ENCODE data around the gene ZSCAN5B. TPM values are rescaled to one million over a fixed set of nuclear protein-coding genes. Genes with fewer than 3 reads are reported as not detected.
"Not testable (repeated sequence)": the region's sequence is repeated elsewhere in the genome, so short reads cannot be mapped to it uniquely, and the experiment has no call there.

ZSCAN5B gene
- total and polyA plus RNA-seq, 8 donors = 0.14 to 0.22 (median 0.21) TPM; not detected in 4

DNA sequence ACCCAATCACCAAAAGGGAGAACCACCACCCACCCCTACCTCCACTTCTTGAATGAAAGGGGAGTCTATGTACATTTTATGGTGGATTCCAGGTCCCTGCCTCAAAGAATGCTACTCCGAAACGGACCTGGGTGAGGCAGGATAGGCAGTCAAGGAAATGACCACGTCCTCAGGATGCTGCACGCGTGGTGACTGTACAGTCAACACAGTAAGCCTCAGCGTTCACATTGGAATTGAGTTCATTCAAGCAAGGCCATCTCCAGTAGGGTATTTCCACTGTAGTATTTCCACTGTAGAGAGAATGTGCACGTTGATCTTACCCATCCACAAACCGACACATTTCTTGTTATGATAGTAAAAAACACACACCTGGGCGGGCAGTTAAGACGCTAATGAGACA lies 21.4 kb upstream of the ZSCAN5B start:
- no peak overlapping the region for H3K27ac ChIP-seq
- H3K4me3 ChIP-seq = no peak overlapping the region
- peaks cover 0 to 25% of the 10 kb centered on the region in 2 donors for H3K36me3 ChIP-seq
- H3K27me3 ChIP-seq = peaks cover 0 to 48% of the 10 kb centered on the region in 2 donors
- ATAC-seq (no peak), DNase-seq (no peak)
- intact Hi-C loops (cut with DNase I) = no loop called here
- no peak for TF ChIP-seq CTCF (IDR thresholded peaks at IDR 0.05)
- peaks cover 6 to 10% of the 10 kb centered on the region in 2 donors for H3K4me1 ChIP-seq
- H3K9me3 ChIP-seq = no peaks in the 10 kb centered on the region

DNA sequence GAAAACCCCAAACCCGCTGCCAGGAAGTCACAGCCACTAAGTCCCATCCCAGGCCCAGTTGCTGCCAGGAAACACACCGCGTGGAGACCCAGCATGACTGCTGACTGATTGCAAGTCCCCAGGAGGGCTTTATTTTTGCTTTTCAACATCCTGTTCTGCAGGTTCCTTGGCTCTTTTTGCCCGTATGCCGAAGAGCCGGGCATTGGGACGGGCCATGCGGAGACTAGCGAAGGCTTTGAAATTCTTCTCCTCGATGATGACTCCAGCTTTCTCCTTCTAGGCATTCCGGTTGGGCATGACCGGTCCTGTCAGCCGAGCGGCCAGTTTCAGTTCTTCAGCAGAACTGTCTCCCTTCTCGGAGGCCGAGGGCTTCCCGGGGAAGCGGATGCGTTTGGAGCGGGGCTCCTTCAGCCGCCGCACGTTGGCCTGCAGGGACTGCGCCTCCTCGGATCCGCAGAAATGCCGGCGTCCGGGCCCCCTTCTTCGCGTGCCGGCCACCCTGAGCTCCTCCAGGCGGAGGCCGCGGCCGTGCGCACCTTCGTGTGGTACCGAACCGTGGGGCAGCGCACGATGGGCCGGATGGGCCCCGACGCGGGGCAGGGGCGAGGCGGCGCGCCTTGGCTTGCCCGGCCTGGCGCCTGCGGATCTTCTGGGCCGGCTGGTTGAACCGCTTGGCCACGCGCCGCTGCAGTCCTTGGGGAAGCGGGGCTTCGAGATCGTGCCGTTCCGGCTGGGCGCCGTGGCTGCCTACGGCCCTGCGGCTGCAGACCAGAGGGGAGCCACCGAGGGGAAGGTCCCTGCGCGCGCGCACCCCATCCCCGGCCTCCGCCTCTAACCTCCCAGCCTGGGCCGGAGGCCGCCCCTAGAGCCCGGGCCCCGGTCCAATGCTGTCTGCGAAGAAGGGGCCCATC lies 19.7 kb upstream of the ZSCAN5B start:
- no peaks in the 10 kb centered on the region for H3K9me3 ChIP-seq
- ATAC-seq (peak; percentile 19), DNase-seq (peak in 2 of 4 donors; percentile 13 to 16)
- TF ChIP-seq CTCF (IDR thresholded peaks at IDR 0.05) = no peak
- peaks cover 0 to 61% of the 10 kb centered on the region in 2 donors for H3K27me3 ChIP-seq
- H3K4me1 ChIP-seq = peaks cover 6 to 10% of the 10 kb centered on the region in 2 donors
- peak overlapping the region; percentile 14 to 26 for H3K4me3 ChIP-seq
- H3K36me3 ChIP-seq = peaks cover 0 to 12% of the 10 kb centered on the region in 2 donors
- intact Hi-C loops (cut with DNase I) = no loop called here
- no peak overlapping the region for H3K27ac ChIP-seq

GRCh38 chr19:56211718-56212117 lies 14.1 kb upstream of the ZSCAN5B start:
- intact Hi-C loops (cut with DNase I) = no loop called here
- DNase-seq (no peak), ATAC-seq (no peak)
- H3K27me3 ChIP-seq = peaks cover 0 to 39% of the 10 kb centered on the region in 2 donors
- H3K9me3 ChIP-seq = no peaks in the 10 kb centered on the region
- H3K27ac ChIP-seq = no peak overlapping the region
- no peaks in the 10 kb centered on the region for H3K4me1 ChIP-seq
- H3K4me3 ChIP-seq = no peak overlapping the region
- H3K36me3 ChIP-seq = no peaks in the 10 kb centered on the region
- TF ChIP-seq CTCF (IDR thresholded peaks at IDR 0.05) = no peak

DNA sequence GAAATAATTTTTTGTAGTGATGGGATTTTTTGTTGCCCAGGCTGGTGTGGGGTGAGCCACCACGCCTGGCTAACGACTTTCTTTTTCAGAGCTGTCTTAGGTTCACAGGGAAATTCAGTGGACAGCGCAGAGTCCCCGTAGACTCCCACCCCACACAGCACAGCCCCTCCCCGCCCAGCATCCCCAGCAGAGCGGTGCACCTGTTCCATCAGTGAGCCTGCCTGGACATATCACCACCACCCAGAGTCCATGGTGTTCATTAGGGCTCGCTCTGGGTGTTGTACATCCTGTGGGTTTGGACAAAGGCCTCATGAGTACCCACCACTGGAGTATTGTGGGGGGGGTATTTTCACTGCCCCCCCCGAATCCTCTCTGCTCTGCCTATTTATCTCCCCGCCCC lies 12.5 kb upstream of the ZSCAN5B start:
- not testable (repeated sequence) for ATAC-seq

GRCh38 chr19:56209091-56209490 lies 11.5 kb upstream of the ZSCAN5B start:
- H3K4me1 ChIP-seq = no peaks in the 10 kb centered on the region
- ATAC-seq (no peak), DNase-seq (no peak)
- H3K27ac ChIP-seq = no peak overlapping the region
- no peaks in the 10 kb centered on the region for H3K9me3 ChIP-seq
- TF ChIP-seq CTCF (IDR thresholded peaks at IDR 0.05) = no peak
- intact Hi-C loops (cut with DNase I) = no loop called here
- no peak overlapping the region for H3K4me3 ChIP-seq
- H3K27me3 ChIP-seq = peaks cover 0 to 13% of the 10 kb centered on the region in 2 donors
- H3K36me3 ChIP-seq = no peaks in the 10 kb centered on the region

More for the DNA sequence above, 12.5 kb upstream of the ZSCAN5B start:
- H3K27me3 ChIP-seq = peaks cover 0 to 22% of the 10 kb centered on the region in 2 donors
- intact Hi-C loops (cut with DNase I); DNase-seq; H3K4me3 ChIP-seq; H3K9me3 ChIP-seq; H3K4me1 ChIP-seq; H3K36me3 ChIP-seq; H3K27ac ChIP-seq: not testable (repeated sequence)

GRCh38 chr19:56207581-56207980 lies 10.0 kb upstream of the ZSCAN5B start:
- H3K27ac ChIP-seq; H3K27me3 ChIP-seq; DNase-seq; ATAC-seq; H3K36me3 ChIP-seq; intact Hi-C loops (cut with DNase I); H3K4me1 ChIP-seq; H3K9me3 ChIP-seq; H3K4me3 ChIP-seq: not testable (repeated sequence)

All from left lung (tissue), 10 donors.